ENCODE data around the gene TTLL10. TPM values are rescaled to one million over a fixed set of nuclear protein-coding genes. Genes with fewer than 3 reads are reported as not detected.

Gene TTLL10
- total RNA-seq, 4 donors from 2014 or later: not detected

- H3K27me3 ChIP-seq: no peaks in the 10 kb centered on the region
- TF ChIP-seq POLR2AphosphoS5 (IDR thresholded peaks at IDR 0.05) (no peak), EP300 (IDR thresholded peaks at IDR 0.05) (no peak), POLR2A (IDR thresholded peaks at IDR 0.05) (no peak)
- no peak overlapping the region for H3K4me3 ChIP-seq
- DNase-seq (ENCODE audit: low spot score in 2 of 2): no peak
- no peak overlapping the region for H3K27ac ChIP-seq
- H3K9me3 ChIP-seq: no peaks in the 10 kb centered on the region
- peaks cover 76% of the 10 kb centered on the region for H3K36me3 ChIP-seq
- H3K4me1 ChIP-seq: peaks cover 20% of the 10 kb centered on the region
- WGBS: 90% methylated on average over 7 of the region's 36 CpGs
These were observed 45.0 kb downstream of the TTLL10 start for GRCh38 chr1:1218524-1219200.

- TF ChIP-seq POLR2AphosphoS5 (IDR thresholded peaks at IDR 0.05) (no peak), POLR2A (IDR thresholded peaks at IDR 0.05) (no peak), EP300 (IDR thresholded peaks at IDR 0.05) (no peak)
- TF ChIP-seq, protein P1, sequence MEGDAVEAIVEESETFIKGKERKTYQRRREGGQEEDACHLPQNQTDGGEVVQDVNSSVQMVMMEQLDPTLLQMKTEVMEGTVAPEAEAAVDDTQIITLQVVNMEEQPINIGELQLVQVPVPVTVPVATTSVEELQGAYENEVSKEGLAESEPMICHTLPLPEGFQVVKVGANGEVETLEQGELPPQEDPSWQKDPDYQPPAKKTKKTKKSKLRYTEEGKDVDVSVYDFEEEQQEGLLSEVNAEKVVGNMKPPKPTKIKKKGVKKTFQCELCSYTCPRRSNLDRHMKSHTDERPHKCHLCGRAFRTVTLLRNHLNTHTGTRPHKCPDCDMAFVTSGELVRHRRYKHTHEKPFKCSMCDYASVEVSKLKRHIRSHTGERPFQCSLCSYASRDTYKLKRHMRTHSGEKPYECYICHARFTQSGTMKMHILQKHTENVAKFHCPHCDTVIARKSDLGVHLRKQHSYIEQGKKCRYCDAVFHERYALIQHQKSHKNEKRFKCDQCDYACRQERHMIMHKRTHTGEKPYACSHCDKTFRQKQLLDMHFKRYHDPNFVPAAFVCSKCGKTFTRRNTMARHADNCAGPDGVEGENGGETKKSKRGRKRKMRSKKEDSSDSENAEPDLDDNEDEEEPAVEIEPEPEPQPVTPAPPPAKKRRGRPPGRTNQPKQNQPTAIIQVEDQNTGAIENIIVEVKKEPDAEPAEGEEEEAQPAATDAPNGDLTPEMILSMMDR (IDR thresholded peaks at IDR 0.05): no peak
- H3K4me1 ChIP-seq: peaks cover 15% of the 10 kb centered on the region
- WGBS: 90% methylated on average over 16 of the region's 20 CpGs
- H3K27ac ChIP-seq: no peak overlapping the region
- DNase-seq (ENCODE audit: low spot score in 2 of 2): no peak
- no peaks in the 10 kb centered on the region for H3K9me3 ChIP-seq
- peaks cover 82% of the 10 kb centered on the region for H3K36me3 ChIP-seq
- H3K27me3 ChIP-seq: no peaks in the 10 kb centered on the region
- no peak overlapping the region for H3K4me3 ChIP-seq
These were observed 45.7 kb downstream of the TTLL10 start for GRCh38 chr1:1219341-1219740.

- Histone ChIP-seq H3K27me3 (no peaks in the 10 kb centered on the region), H3K9me3 (no peaks in the 10 kb centered on the region), H3K27ac (no peak overlapping the region), H3K4me3 (no peak overlapping the region), H3K4me1 (peaks cover 17% of the 10 kb centered on the region), H3K36me3 (peaks cover 90% of the 10 kb centered on the region)
- TF ChIP-seq POLR2AphosphoS5 (IDR thresholded peaks at IDR 0.05) (no peak), POLR2A (IDR thresholded peaks at IDR 0.05) (no peak)
- WGBS: 94% methylated on average over 15 of the region's 24 CpGs
- no peak for DNase-seq (ENCODE audit: low spot score in 2 of 2)
These were observed 46.5 kb downstream of the TTLL10 start for GRCh38 chr1:1220197-1220596.

DNA sequence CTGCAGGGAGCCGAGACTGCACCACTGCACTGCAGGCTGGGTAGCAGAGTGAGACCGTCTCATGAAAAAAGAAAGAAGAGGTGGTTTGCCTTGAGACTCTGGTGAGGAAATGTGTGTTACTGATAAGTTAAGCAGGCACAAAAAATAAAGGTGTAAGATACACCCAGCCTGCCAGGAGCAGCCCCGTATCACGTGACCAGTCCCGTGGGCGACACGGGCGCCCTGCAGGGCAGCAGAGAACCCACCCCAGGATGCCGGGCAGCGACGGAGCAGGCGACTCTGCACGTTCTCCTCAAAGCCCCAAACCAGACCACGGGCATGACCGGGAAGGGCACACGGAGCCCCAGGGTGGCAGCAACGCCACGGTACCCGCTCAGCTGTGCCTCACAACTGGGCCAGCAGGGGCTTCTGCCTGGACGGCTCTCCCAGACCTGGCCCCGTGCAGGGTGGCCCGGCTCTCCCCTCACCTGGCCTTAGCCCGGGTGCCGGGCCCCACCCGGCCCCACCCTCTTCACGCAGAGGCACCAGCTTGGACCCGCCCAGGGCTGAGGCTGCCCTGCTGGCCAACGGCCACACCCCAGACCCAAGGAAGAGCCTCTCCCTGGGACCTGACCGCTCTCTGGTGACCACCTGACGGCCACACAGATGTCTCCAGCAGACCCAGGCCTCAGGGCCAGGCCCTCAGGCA lies 48.4 kb downstream of the TTLL10 start:
- Histone ChIP-seq H3K9me3 (no peaks in the 10 kb centered on the region), H3K27ac (no peak overlapping the region), H3K27me3 (no peaks in the 10 kb centered on the region), H3K4me3 (no peak overlapping the region), H3K4me1 (peaks cover 18% of the 10 kb centered on the region), H3K36me3 (peaks cover 87% of the 10 kb centered on the region)
- TF ChIP-seq POLR2A (IDR thresholded peaks at IDR 0.05): no peak
- TF ChIP-seq, protein P1 (IDR thresholded peaks at IDR 0.05): no peak
- no peak for TF ChIP-seq EP300 (IDR thresholded peaks at IDR 0.05)
- TF ChIP-seq POLR2AphosphoS5 (IDR thresholded peaks at IDR 0.05): no peak
- DNase-seq (ENCODE audit: low spot score in 2 of 2): no peak
- 84% methylated on average over 13 of the region's 30 CpGs for WGBS

DNA sequence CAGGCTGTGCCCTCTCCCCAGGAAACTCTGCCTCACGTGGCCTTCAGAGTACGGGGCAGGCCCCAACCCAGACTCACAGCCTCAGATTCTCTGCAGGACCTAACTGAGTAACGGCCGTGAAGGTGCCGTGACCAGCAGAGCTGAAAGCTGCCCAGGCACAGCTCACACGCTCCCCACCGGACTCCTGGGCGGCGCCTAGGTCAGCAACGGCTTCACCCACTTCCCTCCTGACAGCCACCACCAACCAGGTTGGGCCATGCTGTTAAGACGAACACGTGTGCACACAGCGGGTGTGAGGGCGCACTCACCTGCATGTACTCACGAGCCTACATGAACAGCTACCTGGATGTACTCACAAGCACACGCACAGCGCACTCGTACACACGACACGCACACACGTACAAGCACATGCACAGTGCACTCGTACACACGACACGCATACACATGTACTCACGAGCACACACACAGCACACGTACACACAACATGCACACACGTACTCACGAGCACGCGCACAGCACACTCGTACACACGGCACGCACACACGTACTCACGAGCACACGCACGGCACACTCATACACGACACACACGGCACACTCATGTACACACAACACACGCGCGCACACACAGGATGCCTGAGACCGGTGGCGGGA lies 49.0 kb downstream of the TTLL10 start:
- Histone ChIP-seq H3K27me3 (no peaks in the 10 kb centered on the region), H3K36me3 (peaks cover 87% of the 10 kb centered on the region)

More for the DNA sequence above, 49.0 kb downstream of the TTLL10 start:
- WGBS: 94% methylated on average over 39 of the region's 44 CpGs
- no peak for DNase-seq (ENCODE audit: low spot score in 2 of 2)
- TF ChIP-seq, protein P1 (IDR thresholded peaks at IDR 0.05): no peak
- no peak for TF ChIP-seq EP300 (IDR thresholded peaks at IDR 0.05)
- no peak for TF ChIP-seq POLR2A (IDR thresholded peaks at IDR 0.05)
- no peak for TF ChIP-seq POLR2AphosphoS5 (IDR thresholded peaks at IDR 0.05)
- Histone ChIP-seq H3K27ac (no peak overlapping the region), H3K9me3 (no peaks in the 10 kb centered on the region), H3K4me3 (no peak overlapping the region), H3K4me1 (peaks cover 16% of the 10 kb centered on the region)
